DMS 273 treated with DMSO at 0.1 percent for 48 hours (cell line): Measurements from ENCODE around the gene HMGN4.

Source experiments
- DNase-seq: peaks from one replicate; lab custom pipeline; 2025; lab: John Stamatoyannopoulos, UW

The HMGN4 gene

DNA sequence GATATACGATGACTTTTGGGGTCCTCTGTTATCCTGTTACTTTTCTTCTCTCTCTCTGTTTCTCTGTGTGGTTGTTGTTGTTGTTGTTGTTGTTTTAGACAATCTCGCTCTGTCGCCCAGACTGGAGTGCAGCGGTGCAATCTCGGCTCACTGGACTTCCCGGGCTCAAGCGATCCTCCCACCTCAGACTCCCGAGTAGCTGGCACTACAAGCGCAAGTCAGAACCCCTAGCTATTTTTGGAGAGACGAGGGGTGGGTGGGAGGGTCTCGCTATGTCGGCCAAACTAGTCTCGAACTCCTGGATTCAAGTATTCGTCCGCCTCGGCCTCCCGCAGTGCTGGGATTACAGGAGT lies 39.5 kb downstream of the HMGN4 start:
- DNase-seq: no peak

DNA sequence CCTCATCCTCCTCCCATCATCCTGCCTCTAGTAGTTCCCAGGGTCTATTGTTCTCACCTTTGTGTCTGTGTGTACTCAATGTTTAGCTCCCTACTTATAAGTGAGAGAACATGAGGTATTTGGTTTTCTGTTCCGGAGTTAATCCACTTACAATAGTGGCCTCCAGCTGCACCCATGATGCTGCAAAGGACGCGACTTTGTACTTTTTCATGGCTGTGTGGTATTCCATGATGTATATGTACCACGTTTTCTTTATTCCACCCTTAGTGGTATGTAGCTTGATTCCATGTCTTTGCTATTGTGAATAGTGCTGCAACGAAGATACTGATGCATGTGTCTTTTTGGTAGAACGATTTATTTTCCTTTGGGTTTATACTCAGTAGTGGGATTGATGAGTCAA lies 40.1 kb downstream of the HMGN4 start:
- no peak for DNase-seq

DNA sequence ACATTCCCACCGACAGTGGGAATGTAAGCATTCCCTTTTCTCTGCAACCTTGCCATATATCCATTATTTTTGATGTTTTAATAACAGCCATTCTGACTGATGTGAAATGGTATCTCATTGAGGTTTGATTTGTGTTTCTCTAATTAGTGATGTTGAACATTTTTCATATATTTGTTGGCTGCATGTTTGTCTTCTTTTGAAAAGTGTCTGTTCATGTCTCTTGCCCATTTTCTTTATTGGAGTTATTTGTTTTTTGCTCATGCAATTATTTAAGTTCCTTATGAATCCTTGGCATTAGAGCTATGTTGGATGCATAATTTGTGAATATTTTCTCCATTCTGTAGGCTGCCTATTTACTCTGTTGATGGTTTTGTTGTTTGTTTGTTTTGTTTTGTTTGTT lies 40.6 kb downstream of the HMGN4 start:
- no peak for DNase-seq

DNA sequence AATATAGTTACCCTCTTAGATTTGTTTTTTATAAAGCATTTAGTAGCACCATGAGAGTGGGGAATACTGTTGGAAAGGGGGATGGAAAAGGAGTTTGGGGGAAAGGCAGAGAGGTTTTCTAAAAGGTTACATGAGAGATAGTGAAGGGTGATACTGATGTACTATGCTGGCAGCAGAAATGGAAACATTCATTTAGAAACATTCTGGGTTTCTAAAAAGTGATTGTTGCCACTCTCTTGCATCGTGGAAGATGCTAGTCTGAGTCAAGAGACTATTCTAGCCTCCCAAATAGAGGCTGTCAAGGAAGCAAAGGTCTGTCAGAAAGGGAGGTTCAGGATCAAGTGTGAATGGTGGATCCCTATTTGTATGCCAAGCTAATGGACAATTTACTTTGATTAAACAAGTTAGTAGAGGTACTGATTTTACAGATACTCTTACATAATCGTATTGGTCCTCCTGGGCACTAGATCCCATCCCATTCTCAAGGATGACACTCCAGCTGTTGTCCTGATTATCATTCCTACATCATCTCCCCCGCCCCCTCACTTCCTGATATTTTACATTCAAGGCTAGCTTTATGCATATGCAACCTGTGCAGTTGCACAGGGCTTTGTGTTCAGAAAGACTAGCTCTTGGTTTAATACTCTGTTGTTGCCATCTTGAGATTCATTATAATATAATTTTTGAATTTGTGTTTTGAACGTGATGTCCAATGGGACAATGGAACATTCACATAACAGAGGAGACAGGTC lies 43.2 kb downstream of the HMGN4 start:
- DNase-seq: no peak

DNA sequence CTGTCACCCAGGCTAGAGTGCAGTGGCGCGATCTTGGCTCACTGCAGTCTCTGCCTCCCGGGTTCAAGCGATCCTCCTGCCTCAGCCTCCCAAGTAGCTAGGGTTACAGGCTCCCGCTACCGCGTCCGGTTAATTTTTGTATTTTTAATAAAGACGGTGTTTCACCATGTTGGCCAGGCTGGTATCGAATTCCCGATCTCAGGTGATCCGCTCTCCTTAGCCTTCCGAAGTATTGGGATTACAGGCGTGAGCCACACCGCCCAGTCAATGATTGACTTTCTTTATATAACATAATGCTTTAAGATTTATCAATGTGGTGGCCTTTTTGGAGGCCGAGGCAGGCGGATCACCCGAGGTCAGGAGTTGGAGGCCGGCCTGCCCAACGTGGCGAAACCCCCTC lies 50.8 kb downstream of the HMGN4 start:
- no peak for DNase-seq

DNA sequence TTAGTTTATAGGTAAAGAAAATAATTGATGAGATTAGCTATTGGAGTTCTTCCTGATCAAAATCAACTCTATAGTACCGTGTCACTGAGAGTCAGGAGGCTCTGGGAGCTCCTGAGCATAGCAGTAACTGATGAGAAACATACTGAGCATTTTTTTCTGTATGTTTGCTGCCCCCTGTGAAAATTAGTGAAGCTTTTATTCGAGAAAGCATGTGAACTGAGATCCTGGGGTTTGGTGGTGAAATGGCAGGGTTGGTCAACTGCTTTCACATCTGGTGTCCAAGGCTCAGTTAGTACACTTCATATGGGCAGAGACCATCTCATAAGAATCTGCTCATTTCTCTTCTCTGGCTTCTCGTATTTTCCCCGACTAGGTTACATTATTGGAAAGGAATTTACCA lies 54.5 kb downstream of the HMGN4 start:
- DNase-seq: peak; percentile 1

DNA sequence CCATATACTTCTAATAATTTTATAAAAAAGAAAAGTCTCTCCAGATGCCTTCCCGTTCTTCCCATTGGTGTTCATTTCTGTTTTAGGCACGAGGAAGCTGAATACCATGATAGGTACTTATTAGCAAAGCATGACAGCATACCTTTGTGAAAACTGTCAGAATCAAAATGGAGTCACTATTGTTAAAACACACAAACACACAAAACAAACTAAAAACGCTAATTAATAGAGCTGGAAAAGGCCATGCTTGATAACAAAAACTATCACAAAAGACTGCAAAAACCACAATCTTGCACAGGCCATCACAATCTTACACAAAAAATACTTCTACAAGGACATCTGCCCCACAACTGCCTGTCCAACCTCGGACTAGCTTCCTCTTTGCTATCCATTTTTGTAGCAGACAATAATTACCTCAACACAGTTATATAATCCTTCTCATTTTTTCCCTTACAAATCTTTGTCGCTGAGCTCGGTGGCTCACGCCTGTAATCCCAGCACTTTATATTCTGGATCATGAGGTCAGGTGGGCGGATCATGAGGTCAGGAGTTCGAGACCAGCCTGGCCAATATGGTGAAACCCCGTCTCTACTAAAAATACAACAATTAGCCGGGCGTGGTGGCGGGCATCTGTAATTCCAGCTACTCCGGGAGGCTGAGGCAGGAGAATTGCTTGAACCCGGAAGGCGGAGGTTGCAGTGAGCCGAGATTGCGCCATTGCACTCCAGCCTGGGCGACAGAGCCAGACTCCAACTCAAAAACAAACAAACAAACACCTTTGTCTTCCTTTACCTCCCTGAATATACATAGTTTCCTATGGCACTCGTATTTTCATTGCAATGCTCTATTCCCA lies 55.3 kb downstream of the HMGN4 start:
- no peak for DNase-seq

DNA sequence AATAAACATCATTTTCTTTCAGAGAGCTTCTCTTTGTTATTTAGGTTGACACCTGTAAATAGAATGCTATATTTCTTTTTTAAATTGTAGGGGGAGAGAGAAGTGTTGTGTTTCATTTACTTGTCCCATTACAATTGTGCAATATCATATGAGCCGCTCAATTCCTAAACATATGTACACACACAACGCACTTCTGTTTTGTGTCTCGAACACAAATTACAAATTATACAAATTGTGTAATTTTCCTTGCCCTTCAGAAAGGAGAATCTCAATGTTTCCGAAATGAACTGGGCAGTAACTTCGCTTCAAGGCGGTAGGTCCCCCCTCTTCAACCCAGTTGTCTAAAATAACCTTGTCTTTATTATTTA lies 55.9 kb downstream of the HMGN4 start:
- no peak for DNase-seq

DNA sequence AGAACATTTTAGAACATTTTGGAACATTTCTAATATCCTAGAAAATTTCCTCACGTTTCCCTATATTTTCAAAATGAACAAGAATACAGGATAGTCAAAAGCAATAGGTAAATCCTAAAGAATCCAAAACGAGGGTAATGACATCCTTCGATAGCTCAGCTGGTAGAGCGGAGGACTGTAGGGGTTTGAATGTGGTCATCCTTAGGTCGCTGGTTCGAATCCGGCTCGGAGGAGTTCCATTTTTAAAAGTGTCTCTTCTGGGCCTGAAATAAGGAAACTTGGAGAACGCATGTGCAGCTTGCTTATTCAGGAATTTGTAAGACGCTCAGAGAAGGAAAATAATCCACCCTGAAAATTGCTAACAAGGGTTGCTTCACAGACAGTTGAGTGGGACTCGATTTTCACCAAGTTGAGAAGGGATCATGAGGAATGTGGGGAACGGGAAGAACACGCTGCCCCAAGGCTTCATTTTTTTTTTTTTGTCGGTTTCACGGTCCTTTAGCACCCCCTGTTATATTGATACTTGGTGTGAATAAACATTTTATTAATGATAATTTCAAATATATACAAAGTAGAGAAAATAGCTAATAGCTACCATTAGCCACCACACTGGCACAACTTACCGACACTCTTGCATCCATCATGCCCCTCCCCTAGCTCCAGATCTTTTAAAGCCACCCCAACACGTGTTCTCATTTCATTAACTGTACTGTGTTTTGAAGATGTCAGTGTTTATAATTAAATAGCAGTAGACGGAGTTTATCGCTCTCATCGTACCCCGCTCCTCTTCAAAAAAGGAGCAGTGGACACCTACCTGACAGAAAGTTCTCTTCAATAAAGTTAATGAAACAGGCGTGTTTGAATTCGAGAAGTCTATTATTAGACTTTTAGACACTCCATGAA lies 56.8 kb downstream of the HMGN4 start:
- DNase-seq: peak; percentile 79

DNA sequence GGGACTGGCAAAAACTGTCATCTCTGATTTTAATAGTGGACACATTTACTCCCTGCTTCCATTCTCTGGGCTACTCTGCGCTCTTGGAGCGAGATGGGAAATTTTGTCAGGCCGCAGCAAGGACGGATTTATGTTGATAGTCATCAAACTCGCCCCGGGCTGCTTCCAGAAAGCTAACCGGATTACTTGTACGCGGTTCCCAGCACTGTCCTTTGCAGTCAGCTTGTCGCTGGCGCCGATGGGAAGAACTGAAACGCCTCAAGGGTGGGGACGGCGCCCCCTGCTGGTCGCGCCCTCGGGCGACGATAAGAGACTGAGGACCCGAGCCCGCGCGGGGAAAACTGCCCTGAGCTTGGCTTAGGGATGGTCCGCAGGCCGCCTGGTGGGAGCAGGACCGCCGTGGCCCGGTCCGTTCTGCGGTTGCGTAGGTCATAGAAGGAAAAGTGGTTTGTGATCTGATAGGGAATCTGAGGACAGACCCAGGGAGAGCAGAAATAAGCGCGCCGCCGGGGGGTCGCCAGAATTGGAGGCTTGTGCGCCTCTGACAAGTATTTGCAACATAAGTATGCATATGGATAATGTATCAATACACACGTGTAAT lies 57.6 kb downstream of the HMGN4 start:
- DNase-seq: peak; percentile 84
